ENCODE data around the gene TBC1D22A.

The TBC1D22A gene

DNA sequence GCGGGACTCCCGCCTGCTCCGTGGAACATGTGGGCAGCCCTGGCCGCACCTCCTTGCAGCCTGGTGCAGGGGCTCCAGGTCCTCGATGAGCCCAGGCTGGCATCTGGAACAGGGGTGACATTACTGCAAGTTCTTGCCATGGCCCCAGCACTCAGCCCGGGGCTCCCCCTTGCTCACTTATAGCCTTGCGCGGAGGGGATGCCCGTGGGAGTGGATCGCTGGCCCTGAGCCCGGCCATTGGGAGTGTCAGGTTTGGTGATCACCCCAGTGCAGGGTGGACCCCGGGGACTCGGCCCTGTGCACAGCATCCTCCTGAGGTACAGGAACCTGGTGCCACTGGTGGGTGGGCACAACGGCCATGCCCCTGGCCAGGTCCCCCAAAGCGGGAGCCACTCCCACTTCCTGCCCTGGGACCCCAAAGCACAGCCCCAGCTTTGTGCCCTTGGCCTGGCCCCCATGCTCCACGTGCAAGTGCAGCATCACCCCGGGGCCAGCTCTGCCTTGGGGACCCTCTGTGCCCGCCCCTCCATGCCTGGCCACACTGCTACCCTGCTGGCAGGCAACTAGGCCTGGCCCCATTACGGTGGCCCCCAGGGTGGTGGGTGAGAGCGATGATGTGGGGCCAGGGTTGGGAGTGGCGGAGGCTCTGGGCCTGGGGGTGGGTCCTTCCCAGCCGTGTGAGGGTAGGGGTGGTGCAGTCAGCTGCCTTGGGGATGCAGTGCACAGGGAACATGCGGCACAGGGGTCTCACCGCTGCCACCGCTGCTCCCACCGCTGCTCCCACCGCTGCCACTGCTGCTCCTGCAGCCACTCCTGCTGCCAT, 439.8 kb downstream of the TBC1D22A start:
- DNase-seq (ENCODE audit: low spot score) = no peak

- DNase-seq (ENCODE audit: low spot score) = no peak
Measured at GRCh38 chr22:47202819-47203553, 440.5 kb downstream of the TBC1D22A start.

DNA sequence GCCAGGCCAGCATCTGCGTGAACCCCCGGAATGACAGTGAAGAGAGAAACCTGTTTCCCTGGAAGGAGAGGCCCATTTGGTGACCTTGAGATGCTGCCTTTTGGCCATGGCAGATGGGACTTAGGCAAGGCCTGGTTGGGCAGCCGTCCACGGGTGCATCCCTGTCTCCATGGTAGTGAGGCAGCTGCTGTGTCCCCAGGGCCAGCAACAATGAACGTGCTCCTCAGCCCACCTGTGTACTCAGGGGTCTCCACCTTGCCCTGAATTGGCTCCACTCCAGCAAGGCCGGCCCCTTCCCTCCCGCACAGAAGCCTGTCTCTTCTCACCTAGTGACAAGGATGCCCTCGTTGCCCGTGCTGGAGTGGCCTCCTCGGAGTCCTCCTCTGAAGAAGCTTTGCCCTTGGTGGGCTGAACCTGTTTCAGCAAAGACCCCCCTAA, 441.1 kb downstream of the TBC1D22A start:
- DNase-seq (ENCODE audit: low spot score) = no peak

GRCh38 chr22:47204002-47204979, 441.8 kb downstream of the TBC1D22A start:
- no peak for DNase-seq (ENCODE audit: low spot score)

GRCh38 chr22:47205081-47205491, 442.6 kb downstream of the TBC1D22A start:
- no peak for DNase-seq (ENCODE audit: low spot score)

DNA sequence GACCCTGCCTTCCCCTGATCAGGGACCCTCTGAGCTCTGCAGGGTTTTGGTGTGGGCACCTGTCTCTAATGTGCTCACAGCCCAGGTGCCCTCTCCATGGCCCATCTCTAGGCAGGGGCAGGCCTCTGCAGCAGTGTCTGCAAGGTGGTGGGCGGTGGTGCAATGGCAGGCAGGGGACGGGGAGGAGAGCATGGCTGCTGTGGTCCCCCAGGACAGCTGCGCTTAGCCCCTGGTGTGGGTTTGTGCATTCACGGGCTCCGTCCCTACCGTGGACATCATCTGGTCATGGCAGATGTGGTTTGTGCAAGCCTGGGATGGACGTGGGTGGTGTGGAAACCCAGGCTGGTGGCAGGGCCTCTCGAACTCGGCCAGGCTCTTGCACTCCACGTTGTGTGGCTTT, 443.1 kb downstream of the TBC1D22A start:
- no peak for DNase-seq (ENCODE audit: low spot score)

GRCh38 chr22:47206164-47206563, 443.7 kb downstream of the TBC1D22A start:
- no peak for DNase-seq (ENCODE audit: low spot score)

DNA sequence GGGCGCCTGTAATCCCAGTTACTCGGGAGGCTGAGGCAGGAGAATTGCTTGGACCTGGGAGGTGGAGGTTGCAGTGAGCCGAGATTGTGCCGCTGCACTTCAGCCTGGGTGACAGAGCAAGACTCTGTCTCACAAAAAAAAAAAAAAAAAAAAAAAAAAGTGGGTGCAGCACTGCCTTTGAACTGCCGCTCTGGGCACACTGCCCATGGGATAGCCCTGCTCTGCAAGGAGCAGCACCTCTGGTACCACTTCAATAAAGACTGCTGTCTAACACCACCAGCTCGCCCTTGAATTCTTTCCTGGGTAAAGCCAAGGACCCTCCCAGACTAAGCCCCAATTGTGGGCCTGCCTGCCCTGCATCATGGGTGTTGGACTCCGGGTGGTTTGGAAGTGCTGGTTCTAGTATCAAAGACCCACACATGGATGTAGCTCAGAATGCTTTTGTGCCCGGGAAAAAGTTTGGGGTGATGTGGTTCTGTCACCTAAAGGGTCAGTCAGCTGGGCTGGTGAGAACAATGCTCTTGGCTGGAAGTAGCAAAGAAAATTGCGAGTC, 444.3 kb downstream of the TBC1D22A start:
- DNase-seq (ENCODE audit: low spot score) = no peak

DNA sequence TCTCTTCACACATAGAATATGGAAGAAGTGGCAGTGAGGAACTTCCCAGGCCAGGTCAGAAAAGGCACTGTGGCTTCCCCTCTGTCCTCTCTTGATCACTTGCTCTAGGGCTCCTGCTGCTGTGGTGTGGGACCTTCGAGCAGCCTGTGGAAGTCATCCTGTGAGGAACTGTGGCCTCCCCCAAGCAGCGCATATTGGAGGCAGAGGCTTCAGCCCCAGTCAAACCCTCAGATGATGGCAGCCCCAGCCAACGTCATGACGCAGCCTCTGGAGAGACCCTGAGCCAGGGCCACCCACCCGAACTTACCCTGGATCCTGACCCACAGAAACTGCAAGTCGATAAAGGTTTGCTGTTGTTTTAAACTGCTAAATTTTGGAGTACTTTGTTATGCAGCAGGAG, 444.9 kb downstream of the TBC1D22A start:
- no peak for DNase-seq (ENCODE audit: low spot score)

- DNase-seq (ENCODE audit: low spot score) = no peak
Measured at GRCh38 chr22:47207846-47208554, 445.6 kb downstream of the TBC1D22A start.

DNA sequence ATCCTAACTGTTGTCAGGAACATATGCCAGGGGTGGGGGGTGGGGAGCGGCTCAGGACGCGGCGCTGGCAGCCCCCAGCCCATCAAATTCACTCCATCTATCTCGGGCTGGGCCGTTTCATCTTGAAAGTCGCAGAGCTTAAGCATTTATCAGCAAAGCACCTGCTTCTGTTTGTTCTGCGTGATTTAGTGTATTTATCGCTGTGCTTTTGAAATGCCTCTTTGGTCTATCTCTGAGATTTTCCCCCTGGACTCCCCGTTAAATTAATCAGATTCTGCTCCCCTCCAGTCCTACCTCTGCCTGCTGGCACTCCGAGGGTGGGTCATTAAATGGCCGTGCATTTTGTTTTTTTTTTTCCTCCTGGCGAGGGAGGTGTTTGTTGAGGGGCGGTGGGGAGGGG, 446.2 kb downstream of the TBC1D22A start:
- no peak for DNase-seq (ENCODE audit: low spot score)

- no peak for DNase-seq (ENCODE audit: low spot score)
Measured at GRCh38 chr22:47209040-47209514, 446.6 kb downstream of the TBC1D22A start.

DNA sequence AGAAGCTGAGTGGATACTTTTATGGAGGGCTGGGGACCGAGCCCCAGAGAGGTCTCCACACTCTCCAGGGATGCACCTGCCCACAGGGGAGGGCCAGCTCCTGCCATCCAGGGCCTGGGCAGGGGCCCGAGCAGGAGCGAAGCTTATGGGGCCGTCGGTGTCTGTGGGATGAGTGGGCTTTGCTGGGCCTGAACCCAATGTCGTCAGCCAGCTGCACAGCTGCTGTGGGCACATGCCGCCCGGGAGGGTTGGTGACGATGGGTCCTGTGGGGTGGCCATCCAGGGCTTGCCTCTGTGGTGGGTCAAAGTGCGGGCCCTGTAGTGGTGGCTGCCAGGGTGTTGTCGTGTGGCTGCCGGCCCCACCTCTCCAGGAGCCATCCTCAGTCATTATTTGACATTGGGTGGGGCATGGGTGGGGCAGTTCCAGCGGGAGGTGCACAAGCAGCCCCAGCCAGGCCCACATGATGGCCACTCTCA, 447.1 kb downstream of the TBC1D22A start:
- DNase-seq (ENCODE audit: low spot score) = no peak

GRCh38 chr22:47210112-47210657, 447.7 kb downstream of the TBC1D22A start:
- no peak for DNase-seq (ENCODE audit: low spot score)

DNA sequence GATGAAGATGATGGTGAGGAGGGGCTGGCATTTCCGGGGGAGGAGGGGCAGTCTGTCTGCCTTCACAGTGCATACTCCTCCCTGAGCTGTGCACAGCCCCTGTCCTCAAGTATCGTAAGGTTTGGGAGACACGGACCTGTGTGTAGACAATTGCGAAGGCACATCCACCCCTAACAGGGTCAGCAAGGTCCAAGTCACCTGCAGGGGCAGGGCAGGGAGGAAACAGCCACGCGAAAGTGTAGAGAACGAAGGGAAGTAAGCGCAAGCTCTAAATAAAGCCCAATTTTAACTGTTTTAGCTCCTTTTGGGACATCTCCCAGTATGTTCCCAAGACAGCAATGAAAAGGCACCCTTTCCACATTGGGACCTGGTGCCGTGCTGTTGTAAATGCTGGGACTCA, 448.2 kb downstream of the TBC1D22A start:
- no peak for DNase-seq (ENCODE audit: low spot score)

DNA sequence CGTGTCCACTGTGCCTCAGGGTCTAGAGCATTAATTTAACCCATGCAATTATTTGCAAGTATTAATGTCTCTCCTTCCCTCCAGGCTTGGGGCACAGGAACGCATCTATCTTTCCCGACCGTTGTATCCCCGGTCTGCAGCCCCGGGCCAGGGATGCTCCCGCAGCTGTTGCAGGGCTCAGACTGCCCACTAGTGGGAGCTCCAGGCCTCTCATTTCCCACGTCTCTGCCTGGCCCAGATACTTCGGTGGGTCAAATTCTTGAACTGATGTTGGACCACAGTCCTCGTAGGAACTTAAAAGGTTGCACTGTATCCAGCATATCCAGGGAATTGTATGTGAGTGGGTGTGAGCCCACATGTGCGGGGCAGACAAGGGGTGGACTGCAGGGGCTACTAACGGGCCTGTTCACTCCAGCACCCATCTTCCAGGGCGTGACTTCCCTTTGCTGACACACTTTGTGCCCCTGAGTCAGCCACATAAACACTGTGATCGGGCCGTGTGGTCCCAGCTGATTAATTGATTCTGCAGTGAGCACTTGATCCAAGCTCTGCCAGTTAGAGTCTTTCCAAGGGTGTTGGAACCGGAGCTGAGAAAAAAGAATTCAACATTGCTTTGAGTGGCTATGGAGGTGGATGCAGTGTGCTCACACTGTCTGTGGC, 451.3 kb downstream of the TBC1D22A start:
- DNase-seq (ENCODE audit: low spot score) = peak; percentile 57

DNA sequence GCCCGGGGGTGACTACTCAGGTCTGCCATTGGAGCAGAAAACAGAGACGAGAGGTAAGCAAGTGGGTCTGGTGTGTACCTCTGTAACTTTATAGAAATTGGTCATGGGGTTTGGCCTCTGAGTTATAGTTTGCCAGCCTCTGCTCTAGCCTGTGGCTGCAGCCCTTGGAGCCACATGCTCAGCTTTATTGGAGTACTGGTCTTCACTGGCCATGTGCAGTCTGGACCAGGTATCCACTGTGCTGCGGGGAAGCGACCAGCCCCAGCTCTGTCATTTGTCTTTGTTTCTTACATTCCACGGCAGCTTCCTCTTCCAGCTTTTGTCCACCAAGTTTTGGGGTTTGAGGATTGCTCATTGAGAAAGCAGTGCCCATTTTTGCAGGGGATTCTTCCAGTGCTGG, 453.4 kb downstream of the TBC1D22A start:
- no peak for DNase-seq (ENCODE audit: low spot score)

DNA sequence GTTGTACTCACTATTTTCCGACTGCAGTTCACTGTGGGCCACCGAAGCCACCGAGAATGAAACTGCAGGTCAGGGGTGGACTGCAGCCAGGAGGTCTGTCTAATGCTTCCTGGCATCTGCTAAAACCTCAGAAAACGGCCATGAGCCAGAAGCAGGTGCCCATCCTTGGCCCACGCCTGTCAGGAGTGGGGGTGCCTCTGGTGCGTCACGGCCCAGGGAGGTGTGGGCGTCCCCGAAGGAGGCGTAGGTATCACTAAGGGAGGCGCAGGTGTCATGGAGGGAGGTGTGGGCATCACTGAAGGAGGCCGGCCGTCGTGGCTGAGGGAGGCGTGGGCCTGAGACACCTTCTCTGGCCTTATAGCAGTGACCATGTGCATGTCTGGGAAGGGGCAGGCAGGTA, 456.2 kb downstream of the TBC1D22A start:
- DNase-seq (ENCODE audit: low spot score) = no peak

DNA sequence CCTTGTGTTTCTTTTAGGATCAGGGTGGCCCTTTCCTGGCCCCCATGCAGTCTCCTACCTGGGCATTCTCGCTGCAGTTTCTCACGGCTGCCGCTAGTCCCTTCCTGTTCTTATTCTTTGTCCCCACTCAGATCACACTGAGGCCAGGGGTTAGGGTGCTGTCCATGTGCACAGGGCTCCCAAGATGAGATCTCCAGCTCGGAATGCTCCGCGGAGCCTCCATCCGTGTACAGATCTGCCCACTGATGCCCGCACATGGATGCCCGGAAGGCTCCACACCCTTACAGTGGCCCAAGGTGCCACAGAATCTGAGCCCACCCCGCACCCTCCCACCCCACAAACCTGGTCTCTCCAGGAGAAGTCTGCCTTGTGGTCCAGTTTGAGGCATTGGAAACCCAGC, 457.3 kb downstream of the TBC1D22A start:
- DNase-seq (ENCODE audit: low spot score) = no peak

- DNase-seq (ENCODE audit: low spot score) = no peak
Measured at GRCh38 chr22:47220752-47221151, 458.3 kb downstream of the TBC1D22A start.

Measured in activated CD4-positive, alpha-beta T cell treated with anti-CD3 and anti-CD28 coated beads, Interleukin-2, Interleukin-4, amounts not matched to agents 100 ng/mL and 50 ng/mL, durations not matched to agents 16 hours and 8 hours (primary cell).